HG02943 (cell line): ENCODE data around the gene C8B.

ENCODE experiments used
- ATAC-seq: cut with Tn5 transposase; IDR thresholded peaks from one replicate; pipeline ENCODE4 v1.9.1; 2021; ENCODE audit warnings: mild to moderate bottlenecking, low read depth, moderate library complexity; ENCODE audit not compliant: unreplicated experiment

Gene C8B

DNA sequence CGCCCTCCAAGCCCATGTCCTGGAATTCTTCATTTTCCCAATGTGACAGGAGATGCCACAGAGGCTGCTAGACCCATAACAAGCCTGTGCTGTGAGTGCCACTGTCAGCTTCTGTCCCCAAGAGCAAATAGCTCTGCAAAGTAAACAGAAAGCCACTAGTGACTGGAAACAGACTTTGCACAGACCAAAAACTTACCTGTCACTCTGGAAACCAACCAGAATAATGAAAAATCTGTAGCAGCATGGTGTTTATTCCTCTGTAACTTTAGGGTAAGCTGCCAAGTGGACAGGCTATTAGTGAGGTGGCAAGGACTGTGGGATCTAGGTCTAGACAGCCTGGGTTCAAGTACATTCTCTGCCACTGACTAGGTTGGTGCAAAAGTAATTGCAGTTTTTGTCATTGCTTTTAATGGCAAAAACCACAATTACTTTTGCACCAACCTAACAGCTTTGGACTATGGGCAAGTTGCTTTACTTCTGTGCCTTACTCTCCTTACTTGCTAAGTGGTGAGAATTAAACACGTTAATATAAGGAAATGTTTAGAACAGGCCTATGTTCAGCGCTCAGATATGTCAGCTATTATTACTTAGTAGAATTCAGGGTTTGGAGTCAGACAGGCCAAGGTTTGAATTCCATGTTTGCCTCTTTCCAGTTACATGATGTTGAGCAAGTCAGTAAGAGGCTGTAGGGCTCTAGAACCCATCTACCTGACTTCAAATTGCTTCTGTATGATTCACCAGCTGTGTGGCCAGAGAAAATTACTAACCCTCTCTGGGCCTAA is at the start of gene C8B:
Gene C8B, minus strand, starts transcription at position 100 of the 782 bp plus-strand sequence. Its CDS starts 67 bp downstream, at position 33.
- ATAC-seq: no peak

DNA sequence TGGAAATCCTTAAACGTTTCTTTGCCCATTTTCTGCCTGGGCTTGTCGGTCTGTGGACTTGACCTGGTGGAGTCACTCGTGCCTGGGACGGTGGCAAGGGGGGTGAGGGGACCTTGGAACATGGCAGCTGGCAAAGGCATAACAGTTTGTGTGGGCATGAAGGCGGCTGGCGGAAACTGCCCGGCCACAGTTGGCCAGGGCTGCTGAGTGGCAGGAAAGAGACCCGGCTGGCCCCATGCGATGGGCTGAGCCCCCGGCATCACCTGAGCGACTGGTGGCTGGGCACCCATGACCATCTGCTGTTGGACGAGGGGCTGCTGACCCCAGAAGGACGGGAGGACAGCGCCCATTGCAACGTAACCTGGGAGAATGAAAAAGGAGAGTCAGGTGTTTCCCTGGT is 49.3 kb upstream of the C8B start:
- ATAC-seq: no peak

DNA sequence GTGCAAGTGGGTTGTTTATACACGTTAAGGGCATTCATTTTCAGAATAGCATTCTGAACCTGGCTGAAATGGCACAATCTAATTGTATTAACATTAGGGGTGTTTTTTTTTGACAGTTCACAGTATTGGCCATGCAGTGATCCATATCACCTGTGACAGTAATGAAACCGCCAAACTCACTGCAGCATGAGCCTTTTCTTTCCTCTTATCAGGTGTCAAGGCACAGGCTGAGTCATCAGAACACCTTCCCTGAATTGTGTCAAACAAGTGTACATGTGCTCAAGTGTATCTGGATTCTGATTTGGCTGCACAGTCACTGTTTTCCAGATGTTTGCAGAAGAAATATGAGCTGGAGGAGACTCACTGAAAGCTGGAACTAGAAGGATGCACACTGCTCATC is 47.7 kb upstream of the C8B start:
- no peak for ATAC-seq

DNA sequence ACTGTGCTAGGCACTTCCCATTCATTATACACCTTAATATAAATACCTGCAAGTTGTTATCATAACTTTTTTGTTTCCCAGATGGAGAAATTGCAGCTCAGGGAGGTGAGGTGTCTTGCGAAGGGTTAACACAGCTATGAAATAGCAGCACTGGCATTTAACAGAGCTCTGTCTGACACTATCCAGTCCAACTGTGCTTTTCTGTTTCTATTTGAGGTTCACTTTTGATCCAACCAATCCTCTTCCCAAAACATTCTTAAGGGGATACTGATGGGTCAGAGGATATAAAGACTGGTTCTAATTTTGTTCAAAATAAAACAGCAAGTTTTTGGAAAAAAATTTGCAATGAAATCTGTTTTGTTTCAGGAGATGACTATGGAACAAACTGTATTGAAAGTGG is 46.5 kb upstream of the C8B start:
- ATAC-seq: no peak

DNA sequence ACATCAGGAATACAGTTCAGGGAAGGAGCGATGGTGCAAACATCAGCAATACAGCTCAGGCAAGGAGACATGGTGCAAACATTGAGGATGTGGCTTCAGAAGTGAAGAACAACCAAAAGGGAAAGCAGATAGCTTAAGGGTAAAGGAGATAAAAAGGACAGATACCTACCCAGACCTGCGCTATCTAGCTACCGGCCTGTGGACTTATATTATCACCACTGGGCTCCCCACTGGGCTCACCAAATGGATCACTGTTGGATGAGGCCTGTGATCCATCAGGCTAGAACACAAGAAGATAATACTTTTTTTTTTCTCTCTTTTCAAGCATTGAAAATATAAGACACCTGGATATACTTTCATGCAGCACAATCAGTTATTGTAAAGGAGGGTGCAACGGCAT is 44.7 kb upstream of the C8B start:
- ATAC-seq: no peak

DNA sequence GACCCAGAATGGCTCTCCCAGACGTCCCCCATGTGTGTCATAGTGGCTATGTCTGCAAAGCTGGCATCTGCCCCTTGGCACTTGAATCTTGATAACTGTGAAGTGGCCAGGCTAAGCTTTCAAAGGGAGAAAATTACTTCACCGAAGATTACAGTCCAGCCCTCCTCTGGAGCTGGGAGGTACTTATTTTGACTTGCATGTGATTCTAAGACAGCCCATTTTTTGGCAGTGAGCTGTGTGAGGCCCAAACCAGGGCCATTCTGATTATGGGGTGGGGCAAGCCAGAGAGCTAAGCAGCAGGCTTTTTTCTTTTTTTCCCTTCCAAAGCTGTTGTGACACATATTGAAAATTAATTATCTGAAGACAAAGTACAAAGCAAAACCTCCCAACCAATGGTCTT is 42.1 kb upstream of the C8B start:
- ATAC-seq: no peak

DNA sequence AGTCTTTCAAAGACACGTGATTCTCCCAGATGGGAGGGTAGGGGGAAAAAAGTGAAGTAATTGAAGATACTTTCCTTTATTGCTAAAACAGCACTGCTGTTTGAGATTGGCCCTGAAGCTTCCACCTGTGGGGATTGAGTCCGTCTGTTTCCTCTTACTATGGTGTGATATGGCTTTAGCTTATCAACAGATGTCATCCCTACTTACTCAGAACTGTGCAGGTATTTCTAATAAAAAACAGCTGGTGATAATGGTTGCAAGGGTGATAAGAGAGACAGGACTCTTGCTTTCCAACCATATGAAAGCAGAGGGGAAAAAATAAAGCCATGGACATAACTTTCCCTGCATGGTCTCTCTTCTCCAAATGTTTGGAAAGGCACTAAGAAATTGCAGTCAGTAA is 41.7 kb upstream of the C8B start:
- no peak for ATAC-seq

DNA sequence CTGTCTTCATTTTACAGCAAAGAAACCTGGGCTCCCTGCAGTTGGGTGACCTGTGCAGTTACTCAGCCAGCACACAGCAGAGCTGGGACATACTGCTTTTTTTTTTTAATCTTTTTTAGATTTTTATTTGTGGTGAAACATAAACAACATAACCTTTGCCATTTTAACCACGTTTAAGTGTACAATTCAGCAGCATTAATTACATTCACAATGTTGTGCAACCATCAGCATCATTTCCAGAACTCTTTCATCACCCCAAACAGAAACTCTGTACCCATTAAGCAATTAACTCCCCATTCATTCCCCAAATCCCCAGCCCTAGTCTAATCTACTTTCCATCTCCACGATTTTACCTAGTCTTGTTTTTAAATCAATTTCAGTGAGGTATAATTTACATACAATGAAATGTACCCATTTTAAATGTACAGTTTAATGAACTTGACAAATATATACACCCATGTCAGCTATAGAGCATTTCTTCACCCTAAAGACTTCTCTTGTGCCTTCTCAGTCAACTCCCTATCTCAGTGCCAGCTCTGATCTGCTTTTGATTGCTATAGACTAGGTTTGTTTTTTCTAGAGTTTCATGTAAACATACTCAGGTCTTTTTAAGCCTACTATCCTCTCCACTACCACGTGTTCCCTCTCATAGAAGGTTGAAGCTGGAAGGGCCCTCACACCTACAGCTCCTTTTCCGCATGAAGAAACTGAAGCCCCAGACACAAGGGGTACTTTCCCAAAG is 37.8 kb upstream of the C8B start:
- ATAC-seq: no peak

DNA sequence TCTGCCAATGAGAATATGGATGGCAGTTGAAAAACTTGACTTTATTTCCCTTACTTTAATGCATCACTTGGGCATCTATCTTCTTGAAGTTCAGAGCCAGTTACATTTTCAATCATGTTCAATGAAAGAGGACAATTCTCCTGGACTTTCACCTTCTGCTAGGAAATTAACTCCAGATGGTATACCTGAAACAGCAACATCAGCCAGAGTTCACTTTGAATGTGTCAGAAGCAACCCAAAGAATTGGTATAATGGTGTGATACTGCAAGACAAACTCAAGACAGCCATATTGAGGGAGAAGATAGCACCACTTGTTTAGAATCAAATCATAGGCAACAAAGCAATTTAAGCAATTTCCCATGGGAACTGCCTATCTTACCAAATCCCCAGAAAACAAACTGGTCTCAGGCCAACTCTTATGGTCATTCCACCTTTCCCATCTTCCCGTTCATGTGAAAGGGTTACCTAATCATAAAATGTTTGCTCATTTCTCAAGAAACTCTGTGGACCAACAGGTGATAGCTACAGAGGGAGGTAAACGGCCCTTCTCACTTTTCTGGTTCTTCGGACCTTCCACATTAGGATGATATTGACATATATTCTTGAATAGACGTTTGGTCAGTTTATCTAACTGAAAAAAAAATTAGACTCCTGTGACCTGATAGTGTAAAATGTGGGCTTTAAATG is 29.7 kb upstream of the C8B start:
- no peak for ATAC-seq

DNA sequence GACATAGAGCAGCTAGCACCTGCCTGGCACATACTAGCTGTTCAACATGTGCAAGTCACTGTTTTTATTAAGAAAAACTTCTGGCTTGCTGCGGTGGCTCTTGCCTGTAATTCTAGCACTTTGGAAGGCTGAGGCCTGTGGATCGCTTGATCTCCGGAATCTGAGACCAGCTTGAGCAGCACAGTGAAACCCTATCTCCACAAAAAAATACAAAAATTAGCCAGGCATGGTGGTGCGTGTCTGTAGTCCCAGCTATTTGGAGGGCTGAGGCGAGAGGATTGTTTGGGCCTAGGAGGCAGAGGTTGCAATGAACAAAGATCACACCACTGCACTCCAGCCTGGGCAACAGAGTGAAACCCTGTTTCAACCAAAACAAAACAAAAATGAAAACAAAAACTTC is 27.7 kb upstream of the C8B start:
- no peak for ATAC-seq

DNA sequence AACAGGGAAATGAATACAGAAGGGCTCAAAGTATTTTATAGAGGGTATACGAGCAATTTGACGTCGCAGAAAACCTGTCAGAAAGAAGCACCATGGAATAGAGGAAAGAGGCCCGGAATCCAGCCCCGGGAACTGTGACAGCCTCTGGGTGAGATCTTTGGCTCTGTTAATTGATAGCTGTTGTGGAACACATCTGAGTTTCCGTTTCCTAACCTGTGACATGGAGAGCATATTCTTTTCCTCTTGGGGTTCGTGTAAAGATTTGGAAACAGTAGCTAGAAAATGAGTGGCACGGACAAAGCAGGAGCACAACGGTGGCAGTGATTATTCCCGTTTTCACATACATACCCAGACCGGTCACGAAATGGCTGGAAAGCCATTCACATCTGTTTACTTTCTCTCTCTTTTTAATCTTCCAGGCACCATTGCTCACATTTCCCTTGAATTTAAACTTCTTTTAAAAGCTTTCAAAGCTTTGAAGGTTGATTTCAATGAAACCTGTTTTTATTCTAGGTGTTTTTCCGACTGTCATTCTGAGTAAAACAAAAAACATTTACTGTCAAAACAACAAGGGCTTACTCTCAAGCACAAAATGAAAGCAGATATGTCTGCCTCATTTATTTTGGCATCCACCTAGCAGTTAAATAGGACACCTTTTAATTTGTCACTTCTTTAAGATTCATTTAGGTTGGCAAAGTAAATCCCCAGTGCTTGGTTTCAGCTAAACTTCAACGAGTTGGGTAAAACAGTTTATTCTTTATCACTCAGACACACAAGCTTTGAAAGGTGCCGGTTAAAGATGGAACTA is 26.7 kb upstream of the C8B start:
- no peak for ATAC-seq

DNA sequence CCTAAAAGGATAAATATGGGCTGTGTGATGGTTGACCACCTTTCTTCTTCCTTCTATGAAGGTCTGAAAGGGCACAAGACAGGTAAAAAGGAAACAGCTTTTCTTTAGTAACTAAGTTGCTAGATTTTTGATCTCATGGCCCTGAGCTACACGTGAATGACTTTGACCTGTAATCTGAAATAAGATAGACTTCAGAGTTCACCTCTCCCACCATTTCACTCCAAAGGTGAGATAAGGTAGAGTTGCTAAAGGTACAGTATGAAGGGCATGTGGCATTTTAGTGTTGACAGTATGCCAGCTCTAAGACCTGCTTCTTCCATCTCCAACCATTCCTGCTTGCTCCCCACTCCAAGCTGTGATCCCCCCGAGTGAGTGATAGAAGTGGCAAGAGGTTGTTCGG is 25.8 kb upstream of the C8B start:
- ATAC-seq: no peak

DNA sequence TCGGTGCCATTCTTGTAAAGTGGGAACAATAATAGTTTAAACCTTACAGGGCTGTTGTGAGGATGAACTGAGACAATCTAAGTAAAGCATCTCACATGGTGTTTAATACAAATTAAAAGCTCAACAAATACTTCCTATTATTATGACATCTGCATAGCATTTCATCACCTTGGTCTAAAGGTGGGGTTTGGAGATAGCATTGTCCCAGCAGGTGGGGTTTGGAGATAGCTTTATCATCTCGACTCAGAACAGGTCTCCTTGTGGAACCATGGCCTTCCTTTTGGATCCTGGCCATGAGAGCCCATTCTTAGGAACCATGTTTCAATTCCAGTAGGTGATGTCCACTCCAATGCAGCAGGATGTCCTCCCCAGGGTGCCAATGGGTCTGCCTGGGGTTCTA is 20.6 kb upstream of the C8B start:
- no peak for ATAC-seq

DNA sequence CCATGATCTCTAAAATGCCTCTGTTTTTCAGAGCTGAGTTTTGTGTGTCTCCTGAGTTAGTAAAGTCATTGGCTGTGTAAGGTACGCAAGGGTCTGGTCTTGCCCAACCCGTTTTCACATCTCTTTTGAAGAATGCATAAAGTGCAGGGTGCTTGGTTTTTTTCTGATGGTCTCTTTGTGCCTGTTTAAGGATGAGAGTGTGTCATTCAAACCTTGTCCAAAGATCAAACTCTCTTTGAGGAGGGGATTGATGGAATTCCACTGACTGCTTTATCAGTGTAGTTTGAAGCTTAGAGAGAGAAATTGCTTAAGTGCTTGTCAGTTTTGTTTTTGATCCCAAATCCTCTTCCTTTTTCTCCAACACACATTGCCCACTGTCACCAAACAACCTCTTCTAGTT is 20.0 kb upstream of the C8B start:
- no peak for ATAC-seq

DNA sequence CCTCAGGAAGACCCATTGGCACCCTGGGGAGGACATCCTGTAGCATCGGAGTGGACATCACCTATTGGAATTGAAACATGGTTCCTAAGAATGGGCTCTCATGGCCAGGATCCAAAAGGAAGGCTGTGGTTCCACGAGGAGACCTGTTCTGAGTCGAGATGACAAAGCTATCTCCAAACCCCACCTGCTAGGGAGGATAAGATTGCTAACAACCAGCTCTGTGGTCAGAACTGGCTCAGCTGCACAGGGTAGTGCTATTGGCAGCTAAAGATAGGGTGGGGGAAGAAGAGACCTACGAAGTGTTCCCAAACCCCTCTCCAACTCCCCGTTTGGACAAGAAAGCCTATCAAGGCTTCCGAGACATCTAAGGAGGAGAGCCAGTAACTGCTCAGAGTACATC is 17.7 kb upstream of the C8B start:
- ATAC-seq: no peak

DNA sequence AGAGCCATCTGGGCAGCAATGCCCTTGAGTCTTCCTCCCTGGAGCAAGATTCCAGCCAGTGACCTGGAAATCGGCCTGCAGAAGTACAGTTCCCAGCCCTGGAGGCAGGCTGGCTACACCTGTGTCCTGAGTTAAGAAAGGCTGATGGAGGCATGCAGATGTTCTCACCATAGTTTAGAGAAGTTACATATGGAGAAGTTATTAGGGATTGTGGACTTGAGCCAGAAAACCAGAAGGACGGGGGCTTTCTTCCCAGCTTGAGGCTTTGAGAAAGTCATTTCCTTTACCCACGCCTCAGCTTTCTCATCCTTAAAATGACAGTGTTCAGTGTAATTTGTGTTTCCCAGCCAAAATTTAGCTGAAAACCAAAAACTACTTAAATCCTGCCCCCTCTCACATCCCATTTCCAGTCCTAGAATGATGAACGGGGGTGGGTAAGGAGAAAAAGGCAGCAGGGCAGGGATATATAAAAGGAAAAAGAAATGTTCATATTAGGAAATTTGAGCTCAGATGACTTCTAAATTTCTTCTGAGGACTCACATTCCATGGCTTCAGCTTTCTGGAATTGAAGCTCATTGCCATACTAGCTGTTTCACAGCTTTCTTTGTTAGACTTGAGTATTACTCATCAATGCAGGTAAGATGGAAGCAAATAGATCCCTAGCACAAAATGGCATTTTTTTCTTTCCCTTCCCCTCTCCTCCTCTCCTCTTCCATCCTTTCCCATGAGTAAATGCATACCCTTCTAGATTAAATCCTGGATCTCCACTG is 14.4 kb upstream of the C8B start:
- ATAC-seq: no peak

DNA sequence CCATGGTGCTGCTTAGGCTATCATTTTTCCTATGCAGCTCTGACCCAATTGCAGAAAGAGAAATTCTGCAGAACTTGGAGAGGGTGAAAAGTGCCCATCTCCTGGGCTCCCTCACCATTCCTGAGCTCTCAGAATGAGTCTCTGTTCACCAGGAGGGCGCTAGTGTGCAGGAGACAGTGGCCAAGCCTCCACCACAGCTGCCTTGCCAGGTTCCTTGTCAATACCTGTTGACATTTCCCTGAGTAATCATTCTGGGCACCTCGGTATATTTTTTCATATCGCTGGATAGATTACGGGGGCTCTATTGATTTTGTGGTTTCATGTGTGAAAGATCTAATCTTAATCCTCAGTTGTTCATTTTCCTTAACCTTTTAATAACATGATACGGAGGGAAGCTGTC is 13.0 kb upstream of the C8B start:
- ATAC-seq: no peak

DNA sequence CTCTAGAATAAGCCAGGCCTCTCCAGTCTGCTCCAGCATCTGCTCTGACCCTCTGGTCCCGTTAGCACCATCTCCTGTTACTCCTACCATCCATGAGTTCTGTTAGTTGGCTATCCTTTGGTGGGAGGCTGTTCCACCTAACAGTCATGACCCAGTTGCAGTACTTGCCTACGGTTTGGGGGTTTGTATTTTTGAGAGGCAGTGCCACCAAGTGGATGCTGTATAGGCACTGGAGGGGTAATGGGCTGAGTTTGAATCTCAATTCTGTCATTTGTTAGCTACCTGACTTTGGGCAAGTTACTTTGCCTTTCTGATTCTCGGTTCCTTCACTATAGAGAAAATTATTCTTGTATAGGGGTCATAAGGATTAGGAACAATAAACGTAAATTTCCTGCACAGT is 12.1 kb upstream of the C8B start:
- ATAC-seq: no peak

DNA sequence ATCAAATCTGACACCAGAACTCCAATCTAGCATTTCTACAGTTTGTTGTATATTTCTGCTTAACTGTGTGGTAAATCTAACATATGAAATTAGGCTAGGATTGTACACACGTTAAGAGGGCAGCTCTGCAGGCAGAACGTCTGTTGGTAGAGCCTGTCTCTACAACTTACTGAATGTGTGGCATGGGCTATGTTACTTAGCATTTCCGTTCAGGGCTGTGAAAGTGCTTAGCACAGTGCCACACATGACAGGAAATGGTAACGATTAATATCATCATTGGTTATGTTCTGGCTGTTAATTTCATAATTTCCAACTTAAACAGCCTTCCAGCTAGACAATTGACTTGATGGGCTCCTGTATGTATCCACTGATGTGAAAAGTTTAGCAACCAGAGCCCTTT is 9.6 kb upstream of the C8B start:
- ATAC-seq: no peak
